Neural cell (in vitro differentiated cells): ENCODE results near the gene CACNA1C. TPM values are rescaled to one million over a fixed set of nuclear protein-coding genes. Genes with fewer than 3 reads are reported as not detected.

ENCODE experiments used
- H2AFZ ChIP-seq: fragments of 200-600, 300-800 bp; sonication (generic), shearing (Covaris generic); 2 replicates; pipeline ENCODE4 v1.6.0; 2014; ENCODE audit warnings: low read depth, mild to moderate bottlenecking, antibody characterized with exemption, low read length, moderate library complexity
- H3F3A ChIP-seq: fragments of 200-600 bp; shearing (Covaris generic); 2 replicates; pipeline ENCODE4 v1.6.1; 2016; ENCODE audit warnings: mild to moderate bottlenecking, moderate library complexity, mixed read lengths, antibody characterized with exemption, low read length; ENCODE audit not compliant: insufficient read depth, poor library complexity, severe bottlenecking
- H3K27ac ChIP-seq: fragments of 200-600, 300-800 bp; sonication (generic), shearing (Covaris generic); 2 replicates; pipeline ENCODE4 v1.5.1; 2014; ENCODE audit warnings: mild to moderate bottlenecking, low read length, moderate library complexity
- H3K27me3 ChIP-seq: fragments of 300-800, 200-600 bp; sonication (generic), shearing (Covaris generic); 2 replicates; pipeline ENCODE4 v1.6.0; 2014; ENCODE audit warnings: mild to moderate bottlenecking, low read depth, low read length, moderate library complexity; ENCODE audit not compliant: insufficient read depth
- H3K36me3 ChIP-seq: fragments of 300-800, 200-600 bp; sonication (generic), shearing (Covaris generic); 2 replicates; pipeline ENCODE4 v1.5.1; 2014; ENCODE audit warnings: mild to moderate bottlenecking, antibody characterized with exemption, low read length, moderate library complexity; ENCODE audit not compliant: insufficient read depth
- H3K4me2 ChIP-seq: fragments of 300-800, 200-600 bp; sonication (generic), shearing (Covaris generic); 2 replicates; pipeline ENCODE4 v1.6.0; 2014; ENCODE audit warnings: mild to moderate bottlenecking, low read length
- H3K4me3 ChIP-seq: fragments of 300-800, 200-600 bp; sonication (generic), shearing (Covaris generic); 2 replicates; pipeline ENCODE4 v1.5.1; 2014; ENCODE audit warnings: mild to moderate bottlenecking, low read length, moderate library complexity
- H3K79me2 ChIP-seq: fragments of 200-600 bp; shearing (Covaris generic); replicated peaks from 2 replicates; pipeline ENCODE4 v1.6.0; 2014; ENCODE audit warnings: mild to moderate bottlenecking, low read length, moderate library complexity; ENCODE audit not compliant: insufficient read depth
- H3K9ac ChIP-seq: fragments of 300-800, 200-600 bp; sonication (generic), shearing (Covaris generic); 2 replicates; pipeline ENCODE4 v1.6.1; 2016; ENCODE audit warnings: mild to moderate bottlenecking, low read length, mixed read lengths
- H3K9me2 ChIP-seq: fragments of 200-600 bp; shearing (Covaris generic); 2 replicates; pipeline ENCODE4 v1.6.1; 2016; ENCODE audit warnings: mild to moderate bottlenecking, low read length, mixed read lengths; ENCODE audit not compliant: insufficient read depth
- H3K9me3 ChIP-seq: fragments of 200-600, 300-800 bp; sonication (generic), shearing (Covaris generic); 2 replicates; pipeline ENCODE4 v1.6.1; 2016; ENCODE audit warnings: mild to moderate bottlenecking, mixed run types, low read length, moderate library complexity, mixed read lengths
- H4K20me1 ChIP-seq: fragments of 200-600 bp; shearing (Covaris generic); 2 replicates; pipeline ENCODE4 v1.6.1; 2016; ENCODE audit warnings: mild to moderate bottlenecking, mixed run types; ENCODE audit not compliant: insufficient read depth
- EP300 ChIP-seq: fragments of 450-650 bp; conservative IDR thresholded peaks from 2 replicates; pipeline ENCODE4 v1.6.1; 2014; ENCODE audit warnings: antibody characterized with exemption, mild to moderate bottlenecking, moderate library complexity; ENCODE audit not compliant: poor library complexity, severe bottlenecking
- EZH2 ChIP-seq: fragments of 200-600, 300-800 bp; shearing (Covaris generic), sonication (generic); IDR thresholded peaks from 2 replicates; pipeline ENCODE4 v1.6.1; 2014; ENCODE audit warnings: antibody characterized with exemption, low read length, borderline replicate concordance, mild to moderate bottlenecking; ENCODE audit not compliant: insufficient read depth, poor library complexity, severe bottlenecking
- MXI1 ChIP-seq: fragments of 450-650 bp; conservative IDR thresholded peaks from 2 replicates; pipeline ENCODE4 v1.6.1; 2014; ENCODE audit warnings: antibody characterized with exemption, mild to moderate bottlenecking; ENCODE audit not compliant: poor library complexity, severe bottlenecking
- POLR2AphosphoS5 ChIP-seq: IDR thresholded peaks from 2 replicates; pipeline ENCODE4 v1.6.1; 2012
- RAD21 ChIP-seq: fragments of 450-650 bp; conservative IDR thresholded peaks from 2 replicates; pipeline ENCODE4 v1.6.1; 2014; ENCODE audit warnings: antibody characterized with exemption, mild to moderate bottlenecking, moderate library complexity
- SMC3 ChIP-seq: fragments of 450-650 bp; conservative IDR thresholded peaks from 2 replicates; pipeline ENCODE4 v1.6.1; 2014; ENCODE audit warnings: antibody characterized with exemption, mild to moderate bottlenecking, moderate library complexity; ENCODE audit not compliant: poor library complexity
- TAF1 ChIP-seq: IDR thresholded peaks from 2 replicates; pipeline ENCODE4 v1.6.1; 2012; ENCODE audit warnings: low read depth
- polyA plus RNA-seq: library from polyadenylated mRNA; depleted of rRNA; stranded (reverse); fragments of >200 nt; gene quantifications from 2 replicates; pipeline ENCODE4 v1.2.3, GENCODE V29; 2014
- TF ChIP-seq, protein P1 (sequence below): IDR thresholded peaks from 2 replicates; pipeline ENCODE4 v1.6.1; 2012; ENCODE audit warnings: borderline replicate concordance
- TF ChIP-seq, protein P2 (sequence below): fragments of 450-650 bp; IDR thresholded peaks from 2 replicates; pipeline ENCODE4 v1.5.1; 2014; ENCODE audit warnings: antibody characterized with exemption, mild to moderate bottlenecking, moderate library complexity; ENCODE audit not compliant: poor library complexity, severe bottlenecking

CACNA1C gene
- polyA plus RNA-seq, 1 donor from 2014 or later = 9.7 TPM

DNA sequence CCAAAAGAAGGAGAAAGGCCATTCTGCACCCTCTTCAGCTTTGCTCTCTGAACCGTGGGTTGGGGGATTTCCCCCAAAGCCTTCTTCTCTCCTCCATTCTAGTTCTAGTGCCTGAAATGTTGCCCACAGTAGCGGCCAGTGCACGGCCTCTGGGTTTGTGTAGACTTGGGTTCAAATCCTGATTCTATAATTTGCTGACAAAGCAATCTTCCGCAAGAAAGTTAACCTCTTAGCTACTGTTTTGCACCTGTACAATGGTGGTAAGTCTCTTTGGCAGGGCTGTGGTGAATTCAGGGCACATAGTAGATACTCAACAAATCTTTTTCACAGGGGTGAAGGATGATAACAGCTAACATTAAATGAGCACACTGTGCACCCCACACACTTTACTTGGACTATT, 5.8 kb upstream of the CACNA1C start:
- no peak for TF ChIP-seq MXI1
- no peak for TF ChIP-seq RAD21
- TF ChIP-seq TAF1 = no peak

DNA sequence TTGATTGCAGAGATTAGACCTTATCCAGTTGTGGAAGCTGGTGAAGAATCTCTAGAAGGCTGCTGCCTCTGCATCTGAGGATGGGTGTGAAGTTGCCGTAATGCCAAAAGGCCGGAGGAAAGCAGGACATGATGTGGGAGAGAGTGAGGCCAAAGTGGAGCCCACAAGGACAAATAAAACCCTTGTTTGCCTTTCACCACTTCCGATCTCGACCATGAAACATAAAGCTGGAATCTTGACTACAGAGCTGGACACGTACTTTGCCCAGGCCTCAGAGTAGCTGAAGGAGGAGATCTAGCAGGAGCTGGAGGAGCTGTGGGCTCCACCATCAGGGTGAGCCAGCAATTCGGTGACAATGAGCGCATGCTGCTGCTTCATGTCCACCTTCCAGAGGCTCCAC, 5.0 kb upstream of the CACNA1C start:
- Histone ChIP-seq H3K27me3 (no peaks in the 10 kb centered on the region), H3K36me3 (no peaks in the 10 kb centered on the region), H3K9ac (no peak overlapping the region), H3K27ac (no peak overlapping the region), H3K9me2 (no peaks in the 10 kb centered on the region), H4K20me1 (no peaks in the 10 kb centered on the region), H3K4me2 (no peak overlapping the region), H2AFZ (no peak overlapping the region), H3K9me3 (no peaks in the 10 kb centered on the region), H3K4me3 (no peak overlapping the region), H3K79me2 (no peaks in the 10 kb centered on the region), H3F3A (no peaks in the 10 kb centered on the region)
- TF ChIP-seq MXI1 (no peak), EZH2 (no peak), TAF1 (no peak), EP300 (no peak), POLR2AphosphoS5 (no peak), SMC3 (no peak), RAD21 (no peak)
- TF ChIP-seq, protein P1, sequence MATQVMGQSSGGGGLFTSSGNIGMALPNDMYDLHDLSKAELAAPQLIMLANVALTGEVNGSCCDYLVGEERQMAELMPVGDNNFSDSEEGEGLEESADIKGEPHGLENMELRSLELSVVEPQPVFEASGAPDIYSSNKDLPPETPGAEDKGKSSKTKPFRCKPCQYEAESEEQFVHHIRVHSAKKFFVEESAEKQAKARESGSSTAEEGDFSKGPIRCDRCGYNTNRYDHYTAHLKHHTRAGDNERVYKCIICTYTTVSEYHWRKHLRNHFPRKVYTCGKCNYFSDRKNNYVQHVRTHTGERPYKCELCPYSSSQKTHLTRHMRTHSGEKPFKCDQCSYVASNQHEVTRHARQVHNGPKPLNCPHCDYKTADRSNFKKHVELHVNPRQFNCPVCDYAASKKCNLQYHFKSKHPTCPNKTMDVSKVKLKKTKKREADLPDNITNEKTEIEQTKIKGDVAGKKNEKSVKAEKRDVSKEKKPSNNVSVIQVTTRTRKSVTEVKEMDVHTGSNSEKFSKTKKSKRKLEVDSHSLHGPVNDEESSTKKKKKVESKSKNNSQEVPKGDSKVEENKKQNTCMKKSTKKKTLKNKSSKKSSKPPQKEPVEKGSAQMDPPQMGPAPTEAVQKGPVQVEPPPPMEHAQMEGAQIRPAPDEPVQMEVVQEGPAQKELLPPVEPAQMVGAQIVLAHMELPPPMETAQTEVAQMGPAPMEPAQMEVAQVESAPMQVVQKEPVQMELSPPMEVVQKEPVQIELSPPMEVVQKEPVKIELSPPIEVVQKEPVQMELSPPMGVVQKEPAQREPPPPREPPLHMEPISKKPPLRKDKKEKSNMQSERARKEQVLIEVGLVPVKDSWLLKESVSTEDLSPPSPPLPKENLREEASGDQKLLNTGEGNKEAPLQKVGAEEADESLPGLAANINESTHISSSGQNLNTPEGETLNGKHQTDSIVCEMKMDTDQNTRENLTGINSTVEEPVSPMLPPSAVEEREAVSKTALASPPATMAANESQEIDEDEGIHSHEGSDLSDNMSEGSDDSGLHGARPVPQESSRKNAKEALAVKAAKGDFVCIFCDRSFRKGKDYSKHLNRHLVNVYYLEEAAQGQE = no peak
- TF ChIP-seq, protein P2, sequence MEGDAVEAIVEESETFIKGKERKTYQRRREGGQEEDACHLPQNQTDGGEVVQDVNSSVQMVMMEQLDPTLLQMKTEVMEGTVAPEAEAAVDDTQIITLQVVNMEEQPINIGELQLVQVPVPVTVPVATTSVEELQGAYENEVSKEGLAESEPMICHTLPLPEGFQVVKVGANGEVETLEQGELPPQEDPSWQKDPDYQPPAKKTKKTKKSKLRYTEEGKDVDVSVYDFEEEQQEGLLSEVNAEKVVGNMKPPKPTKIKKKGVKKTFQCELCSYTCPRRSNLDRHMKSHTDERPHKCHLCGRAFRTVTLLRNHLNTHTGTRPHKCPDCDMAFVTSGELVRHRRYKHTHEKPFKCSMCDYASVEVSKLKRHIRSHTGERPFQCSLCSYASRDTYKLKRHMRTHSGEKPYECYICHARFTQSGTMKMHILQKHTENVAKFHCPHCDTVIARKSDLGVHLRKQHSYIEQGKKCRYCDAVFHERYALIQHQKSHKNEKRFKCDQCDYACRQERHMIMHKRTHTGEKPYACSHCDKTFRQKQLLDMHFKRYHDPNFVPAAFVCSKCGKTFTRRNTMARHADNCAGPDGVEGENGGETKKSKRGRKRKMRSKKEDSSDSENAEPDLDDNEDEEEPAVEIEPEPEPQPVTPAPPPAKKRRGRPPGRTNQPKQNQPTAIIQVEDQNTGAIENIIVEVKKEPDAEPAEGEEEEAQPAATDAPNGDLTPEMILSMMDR = no peak

More for the DNA sequence above, 5.8 kb upstream of the CACNA1C start:
- H3K9me3 ChIP-seq = no peaks in the 10 kb centered on the region
- no peaks in the 10 kb centered on the region for H3K27me3 ChIP-seq
- H3K4me3 ChIP-seq = no peak overlapping the region
- no peaks in the 10 kb centered on the region for H3F3A ChIP-seq
- no peaks in the 10 kb centered on the region for H3K36me3 ChIP-seq
- H3K9me2 ChIP-seq = no peaks in the 10 kb centered on the region
- no peak overlapping the region for H3K9ac ChIP-seq
- no peaks in the 10 kb centered on the region for H3K79me2 ChIP-seq
- no peak overlapping the region for H2AFZ ChIP-seq
- no peak overlapping the region for H3K4me2 ChIP-seq
- no peak overlapping the region for H3K27ac ChIP-seq
- no peaks in the 10 kb centered on the region for H4K20me1 ChIP-seq
